ENCODE results near the gene CACNA1G.

Gene CACNA1G

DNA sequence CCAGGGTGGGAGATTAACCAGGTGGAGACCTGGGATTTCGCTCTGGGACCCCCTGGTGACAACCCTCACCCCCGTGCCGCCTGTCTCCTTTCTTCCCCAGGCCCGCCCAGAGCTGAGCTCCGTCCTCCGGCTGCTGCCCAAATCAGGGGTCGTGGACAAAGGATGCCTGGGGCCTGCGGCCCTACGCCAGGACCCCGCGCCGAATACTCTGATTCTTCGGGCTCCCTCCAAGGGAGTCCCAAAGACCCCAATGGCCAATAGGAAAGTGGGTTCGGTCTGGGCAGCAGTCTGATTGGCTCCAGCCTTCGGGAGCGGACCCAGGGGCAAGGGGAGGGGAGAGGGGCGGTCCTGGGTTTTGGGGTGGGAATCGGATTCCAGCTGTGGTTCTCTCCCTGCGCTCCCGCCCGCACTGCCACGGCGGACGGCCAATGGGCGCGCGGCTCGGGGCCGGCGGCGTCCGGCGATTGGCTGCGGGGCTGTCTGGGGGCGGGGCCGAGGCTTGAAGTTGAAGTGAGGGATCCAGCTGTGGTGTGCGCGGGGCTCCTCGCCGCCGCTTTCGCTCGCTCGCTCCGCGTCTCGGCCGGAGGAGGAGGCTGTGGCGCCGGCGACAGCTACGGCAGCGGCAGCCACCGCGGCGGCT lies at the start of gene CACNA1G:
TSS of gene CACNA1G (plus strand) at position 531 of the 640 bp plus-strand sequence. CDS start 745 bp downstream, outside the sequence.
- DNase-seq (ENCODE audit: low read depth) = peak; percentile 70

DNA sequence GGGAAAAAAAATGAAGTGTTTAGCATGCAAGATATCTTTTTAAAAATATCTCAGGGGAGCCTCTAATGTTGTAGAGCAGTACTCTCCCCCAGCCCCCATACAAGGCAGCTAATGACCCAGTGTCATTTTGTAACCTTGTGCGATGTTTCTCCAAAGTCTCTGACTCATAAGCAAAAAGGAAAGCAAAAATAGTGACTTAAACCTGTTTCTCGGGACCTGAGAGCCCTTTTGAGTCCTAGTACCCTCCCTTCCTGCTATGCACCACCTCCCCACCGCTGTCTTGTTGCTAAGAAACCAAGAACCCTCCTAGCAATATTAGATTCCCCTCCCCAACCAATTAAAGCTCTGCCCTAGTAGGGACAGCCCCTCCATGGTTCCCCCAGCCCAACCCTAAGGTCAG lies 49.5 kb upstream of the CACNA1G start:
- DNase-seq (ENCODE audit: low read depth) = no peak

DNA sequence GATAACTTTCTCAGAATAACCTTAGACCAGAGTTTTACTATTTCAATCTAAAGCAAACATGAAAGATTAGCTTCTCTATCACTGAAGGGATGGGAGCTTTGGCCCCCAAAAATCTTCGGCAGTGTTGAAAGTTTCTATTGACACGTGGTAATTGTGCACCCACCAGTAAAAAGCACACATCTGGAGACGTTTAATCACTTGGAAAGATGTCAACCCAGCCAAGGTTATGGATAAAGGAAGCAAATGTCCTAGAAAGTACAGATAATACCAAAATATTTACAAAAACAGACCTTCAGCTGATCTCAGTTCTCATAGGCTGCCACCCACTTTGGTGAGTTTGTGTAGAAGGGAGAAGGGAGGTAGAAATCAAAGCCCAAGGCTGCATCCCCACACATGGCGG lies 47.0 kb upstream of the CACNA1G start:
- DNase-seq (ENCODE audit: low read depth) = no peak

GRCh38 chr17:50514388-50514787 lies 46.1 kb upstream of the CACNA1G start:
- DNase-seq (ENCODE audit: low read depth) = no peak

DNA sequence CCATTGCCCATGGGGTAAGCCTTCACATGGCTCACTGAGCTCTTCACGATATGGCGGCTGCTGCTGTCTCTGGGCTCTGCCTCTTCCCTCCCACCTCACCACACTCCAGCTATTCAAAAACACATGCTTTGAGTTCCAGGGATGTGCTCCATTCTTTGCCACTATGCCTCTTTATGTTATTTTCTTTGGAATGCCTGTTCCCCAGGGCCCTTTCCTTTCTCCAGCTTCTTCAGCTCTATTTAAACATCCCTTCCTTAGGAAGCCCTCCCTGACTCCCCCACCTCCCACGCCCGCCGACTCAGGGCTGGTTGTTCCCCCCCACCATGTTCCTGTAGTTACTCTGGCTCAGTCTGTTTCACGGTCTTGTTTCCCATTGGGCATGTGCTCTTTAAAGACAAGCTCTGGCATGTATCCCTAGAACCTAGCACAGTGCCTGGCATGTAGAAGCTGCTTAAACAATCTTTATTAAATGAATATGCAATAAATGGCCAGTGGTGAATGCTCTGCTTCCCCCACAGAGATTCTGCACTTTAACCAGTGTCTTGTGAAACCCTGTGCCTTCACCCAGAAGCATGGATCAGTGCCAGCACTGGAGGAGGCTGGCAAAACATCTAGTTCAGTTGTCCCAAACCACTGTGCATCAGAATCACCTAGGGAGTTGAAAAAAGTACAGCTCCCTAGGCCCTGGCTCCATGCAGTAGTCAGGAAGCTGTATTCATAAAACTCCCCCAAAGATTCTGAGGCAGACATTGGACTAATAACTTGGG lies 45.4 kb upstream of the CACNA1G start:
- no peak for DNase-seq (ENCODE audit: low read depth)

DNA sequence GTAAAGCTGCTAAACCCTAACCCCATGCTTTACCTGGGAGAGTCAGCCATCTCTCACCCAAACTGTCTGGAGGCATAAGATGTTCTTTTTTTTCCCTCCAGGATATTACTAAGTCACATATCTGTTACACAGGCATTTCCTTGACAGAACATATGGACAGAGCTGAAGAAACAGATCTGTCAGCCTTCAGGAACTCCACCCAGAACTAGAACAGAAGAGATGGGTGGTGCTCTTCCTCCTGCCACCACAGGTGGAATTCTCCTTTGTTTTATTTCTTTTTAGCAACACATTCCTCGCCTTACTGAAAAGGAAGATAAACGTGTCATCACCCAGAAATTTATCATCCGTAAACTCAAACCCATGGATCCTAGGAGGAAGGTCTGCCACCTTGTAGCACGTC lies 43.5 kb upstream of the CACNA1G start:
- DNase-seq (ENCODE audit: low read depth) = no peak

GRCh38 chr17:50517504-50518383 lies 42.8 kb upstream of the CACNA1G start:
- DNase-seq (ENCODE audit: low read depth) = no peak

DNA sequence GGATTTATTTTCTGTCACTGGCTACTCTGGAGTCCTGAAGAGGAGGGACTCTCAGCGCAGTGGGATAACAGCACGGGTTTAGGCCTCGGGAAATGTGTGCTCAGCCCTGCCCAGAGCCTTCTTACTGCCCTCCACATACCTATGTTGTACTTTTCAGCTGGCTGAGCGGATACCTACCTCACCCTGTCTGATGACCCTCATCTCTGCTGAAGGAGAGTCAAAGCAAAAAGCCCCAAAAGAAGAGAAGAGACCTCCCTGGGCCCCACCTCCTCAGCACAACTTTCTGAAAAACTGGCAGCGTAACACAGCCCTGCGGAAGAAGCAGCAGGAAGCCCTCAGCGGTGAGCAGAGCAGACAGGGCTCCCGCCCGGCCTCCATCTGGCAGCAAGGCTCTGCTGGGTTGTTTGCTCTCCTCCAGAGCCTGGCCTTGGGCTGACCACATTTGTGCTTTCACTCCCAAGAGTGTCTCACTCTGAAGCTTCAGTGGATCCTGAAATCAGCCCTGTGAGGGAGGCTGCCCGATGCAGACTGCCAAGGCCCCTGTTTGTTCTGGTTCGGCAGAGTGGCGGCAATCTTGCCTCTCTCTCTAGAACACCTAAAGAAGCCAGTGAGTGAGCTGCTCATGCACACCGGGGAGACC lies 42.0 kb upstream of the CACNA1G start:
- no peak for DNase-seq (ENCODE audit: low read depth)

DNA sequence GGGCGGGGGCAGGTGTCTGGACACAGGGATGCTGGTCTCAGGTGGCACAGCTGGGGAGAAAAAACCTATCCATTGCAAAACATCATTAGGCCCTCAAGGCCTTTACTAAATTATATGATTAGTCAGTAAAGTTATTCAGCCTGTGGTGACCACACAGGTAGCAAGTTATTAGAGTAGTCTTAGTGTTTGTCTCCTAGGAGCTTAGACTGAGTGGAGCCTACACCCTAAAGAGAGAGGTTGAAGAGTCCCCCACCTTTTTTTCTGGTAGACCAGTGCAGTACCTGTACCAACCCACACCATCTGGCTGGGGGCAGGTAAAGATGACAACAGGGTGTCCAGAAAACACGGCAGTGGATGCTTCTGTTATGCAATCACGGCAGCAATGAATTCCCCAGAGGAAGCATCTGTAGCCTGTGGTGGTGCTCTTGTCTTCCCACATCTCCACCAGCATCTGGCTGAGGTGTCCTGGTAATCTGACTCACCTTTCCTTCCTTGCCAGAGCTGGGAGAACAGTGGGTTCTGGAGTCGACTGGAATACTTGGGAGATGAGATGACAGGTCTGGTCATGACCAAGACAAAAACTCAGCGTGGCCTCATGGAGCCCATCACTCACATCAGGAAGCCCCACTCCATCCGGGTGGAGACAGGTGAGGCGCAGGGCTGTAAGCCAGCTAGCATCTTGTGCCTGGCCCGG lies 41.2 kb upstream of the CACNA1G start:
- no peak for DNase-seq (ENCODE audit: low read depth)

- no peak for DNase-seq (ENCODE audit: low read depth)
Observed at GRCh38 chr17:50520483-50520882, 40.0 kb upstream of the CACNA1G start.

- no peak for DNase-seq (ENCODE audit: low read depth)
Observed at GRCh38 chr17:50521514-50521913, 39.0 kb upstream of the CACNA1G start.

DNA sequence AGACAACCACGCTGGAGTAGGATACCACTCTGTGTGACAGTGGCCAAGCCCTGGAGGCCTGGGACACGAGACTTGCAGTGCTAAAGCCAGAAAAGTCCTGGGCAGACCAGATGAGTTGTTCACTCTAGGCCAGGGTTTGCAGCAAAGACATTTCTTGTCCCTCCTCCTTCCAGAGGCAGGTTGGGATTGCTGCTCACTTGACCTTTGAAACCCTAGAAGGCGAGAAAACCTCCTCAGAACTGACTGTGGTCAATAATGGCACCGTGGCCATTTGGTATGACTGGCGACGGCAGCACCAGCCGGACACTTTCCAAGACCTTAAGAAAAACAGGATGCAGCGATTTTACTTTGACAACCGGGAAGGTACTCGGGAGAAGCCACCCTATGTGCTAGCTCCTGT lies 37.7 kb upstream of the CACNA1G start:
- no peak for DNase-seq (ENCODE audit: low read depth)

GRCh38 chr17:50523208-50523607 lies 37.3 kb upstream of the CACNA1G start:
- no peak for DNase-seq (ENCODE audit: low read depth)

GRCh38 chr17:50524838-50525237 lies 35.7 kb upstream of the CACNA1G start:
- DNase-seq (ENCODE audit: low read depth) = no peak

- DNase-seq (ENCODE audit: low read depth) = no peak
Observed at GRCh38 chr17:50527155-50527762, 33.3 kb upstream of the CACNA1G start.

GRCh38 chr17:50527949-50528474 lies 32.5 kb upstream of the CACNA1G start:
- no peak for DNase-seq (ENCODE audit: low read depth)

DNA sequence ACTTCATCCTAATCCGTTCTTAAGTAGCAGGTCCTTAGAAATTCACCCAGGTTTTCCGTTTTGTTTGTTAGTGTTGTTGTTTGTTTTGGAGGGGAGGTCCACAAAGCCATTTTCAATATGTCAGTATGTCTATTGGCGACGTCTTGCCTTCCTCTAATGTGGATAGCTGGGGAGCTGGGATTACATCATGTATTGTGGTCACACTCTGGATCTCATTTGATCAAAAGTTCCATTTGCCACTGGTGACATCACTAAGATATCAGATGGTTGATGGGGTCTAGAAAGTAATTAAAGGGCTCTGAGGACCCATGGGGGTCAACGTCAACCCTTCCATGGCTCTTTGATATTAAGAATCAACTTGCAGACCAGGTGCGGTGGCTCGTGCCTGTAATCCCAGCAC lies 30.7 kb upstream of the CACNA1G start:
- DNase-seq (ENCODE audit: low read depth) = no peak

DNA sequence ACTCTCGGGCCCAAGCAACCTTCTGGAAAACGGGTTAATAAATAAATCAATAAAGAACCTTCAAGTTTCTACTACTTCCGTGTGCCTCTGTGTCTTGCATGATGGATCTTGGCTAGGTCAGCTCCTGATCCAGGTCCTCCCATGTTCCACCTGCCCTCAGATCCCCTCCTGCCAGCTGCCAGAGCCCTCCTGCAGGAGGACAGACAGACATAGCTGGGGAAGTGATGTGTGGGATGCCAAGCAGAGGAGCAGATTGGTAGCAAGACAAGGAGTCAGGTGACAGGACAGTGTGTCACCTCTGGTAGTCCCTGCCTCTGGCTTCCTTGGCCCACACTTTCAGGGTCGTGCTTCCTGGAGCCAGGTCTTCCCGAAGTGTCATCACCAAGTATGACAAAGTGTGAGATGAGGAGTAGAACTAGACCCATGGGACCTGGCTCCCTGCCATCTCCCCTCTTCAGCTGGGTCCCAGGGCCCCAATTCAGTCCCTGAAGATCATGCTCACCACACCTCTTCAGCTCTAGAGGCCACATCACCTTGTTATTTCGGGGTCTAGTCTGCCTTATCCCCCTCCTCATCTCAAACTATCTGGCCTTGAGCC lies 29.0 kb upstream of the CACNA1G start:
- DNase-seq (ENCODE audit: low read depth) = no peak

DNA sequence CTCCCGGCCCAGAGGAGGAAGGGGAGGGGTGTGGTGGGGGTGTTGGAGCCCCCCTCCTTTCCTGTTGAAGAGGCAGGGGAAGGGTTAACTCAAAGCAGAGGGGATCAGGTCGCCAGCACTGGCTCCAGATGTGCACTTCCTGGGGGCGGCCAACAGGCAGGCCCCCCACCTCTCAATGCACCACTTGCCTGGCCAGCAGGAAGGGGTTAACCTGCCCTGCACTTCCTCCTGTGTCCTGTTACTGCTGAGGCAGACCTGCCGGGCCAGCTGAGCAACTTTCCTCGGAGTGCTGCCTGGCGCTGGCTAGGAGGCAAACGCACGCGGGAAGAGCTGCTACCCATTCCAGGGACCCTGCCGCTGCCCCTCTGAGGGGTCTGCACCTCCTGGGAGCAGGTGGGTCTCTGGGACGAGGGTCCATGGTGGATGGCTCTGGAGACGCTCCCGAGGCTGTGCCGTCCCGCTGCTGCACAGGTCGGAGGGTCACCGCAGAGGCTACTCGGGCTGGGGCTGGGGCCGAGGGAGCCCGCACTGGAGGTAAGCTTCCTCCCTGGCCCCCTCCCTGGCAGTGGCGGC lies 28.0 kb upstream of the CACNA1G start, which contains the start of gene EPN3:
TSS of gene EPN3 (plus strand) at position 284 of the 573 bp plus-strand sequence. CDS start 3,822 bp downstream, outside the sequence.
- no peak for DNase-seq (ENCODE audit: low read depth)

DNA sequence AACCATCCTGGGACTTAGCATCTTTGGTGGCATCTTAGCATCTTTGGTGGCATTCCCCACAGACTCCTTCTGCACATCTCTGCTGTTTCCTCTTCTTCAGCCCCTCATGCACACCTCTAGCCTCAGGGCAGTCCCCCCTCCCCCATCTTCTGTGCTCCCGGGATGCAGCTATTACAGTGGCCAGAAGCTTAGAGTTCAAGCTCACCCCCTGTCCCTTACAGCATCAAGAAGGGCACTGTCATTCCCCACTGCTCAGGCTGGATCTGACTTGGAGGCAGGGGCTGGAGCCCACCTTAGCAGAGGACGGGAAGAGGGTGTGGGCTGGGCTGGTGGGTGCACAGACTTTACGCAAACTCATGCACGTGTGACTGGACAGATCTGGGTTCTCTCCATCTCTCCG lies 27.3 kb upstream of the CACNA1G start:
- no peak for DNase-seq (ENCODE audit: low read depth)

All from stimulated activated CD8-positive, alpha-beta memory T cell treated with anti-CD3 and anti-CD28 coated beads, Interleukin-15, amount 100 ng/mL, for 1 hour (primary cell).